ENCODE measurements around the gene COQ3. TPM values are rescaled to one million over a fixed set of nuclear protein-coding genes. Genes with fewer than 3 reads are reported as not detected.
A peak's percentile ranks its signal among the peaks of the same experiment; 100 is the strongest.

COQ3 gene
- total RNA-seq, 1 donor from 2014 or later = 7.4 TPM

- H3K4me3 ChIP-seq (ENCODE audit: low read depth, low read length) = no peak overlapping the region
- FAIRE-seq (no peak), DNase-seq (ENCODE audit: low read depth) (peak; percentile 64)
- H3K36me3 ChIP-seq (ENCODE audit: control insufficient read depth, insufficient read depth, low read length) = peaks cover 1% of the 10 kb centered on the region
- TF ChIP-seq CTCF (IDR thresholded peaks at IDR 0.05; ENCODE audit: insufficient read depth, low read length, severe bottlenecking) = peak; percentile 74
- no peaks in the 10 kb centered on the region for H3K27me3 ChIP-seq (ENCODE audit: control insufficient read depth, insufficient read depth, low read length)
Measured at GRCh38 chr6:99330159-99330558, 63.8 kb downstream of the COQ3 start.

GRCh38 chr6:99324996-99325395 lies 69.0 kb downstream of the COQ3 start:
- H3K27me3 ChIP-seq (ENCODE audit: control insufficient read depth, insufficient read depth, low read length) = no peaks in the 10 kb centered on the region
- DNase-seq (ENCODE audit: low read depth) = no peak
- no peaks in the 10 kb centered on the region for H3K36me3 ChIP-seq (ENCODE audit: control insufficient read depth, insufficient read depth, low read length)
- no peak overlapping the region for H3K4me3 ChIP-seq (ENCODE audit: low read depth, low read length)
- no peak for TF ChIP-seq CTCF (IDR thresholded peaks at IDR 0.05; ENCODE audit: insufficient read depth, low read length, severe bottlenecking)
- FAIRE-seq = no peak

Other genes starting within 250 kb of the COQ3 start
- 3.2 and 5.3 TPM in 2 replicates for gene FAXC, start 44.5 kb downstream of the COQ3 start, total RNA-seq
- gene PNISR, start 31.1 kb upstream of the COQ3 start, total RNA-seq = 37.9 and 46.1 TPM in 2 replicates
- gene USP45, start 121.2 kb upstream of the COQ3 start, total RNA-seq = 13.4 and 19.2 TPM in 2 replicates
- gene CCNC, start 174.5 kb upstream of the COQ3 start, total RNA-seq = 94.8 and 95.5 TPM in 2 replicates
- not detected in 2 replicates for gene PRDM13, start 212.6 kb upstream of the COQ3 start, total RNA-seq